SKM-1 treated with dmso at 0.1 percent for 144 hours (cell line): Measurements from ENCODE around the gene SNPH.

Source experiments
- DNase-seq: peaks from one replicate; lab custom pipeline; 2025; ENCODE audit not compliant: unreplicated experiment; lab: John Stamatoyannopoulos, UW

Gene SNPH

DNA sequence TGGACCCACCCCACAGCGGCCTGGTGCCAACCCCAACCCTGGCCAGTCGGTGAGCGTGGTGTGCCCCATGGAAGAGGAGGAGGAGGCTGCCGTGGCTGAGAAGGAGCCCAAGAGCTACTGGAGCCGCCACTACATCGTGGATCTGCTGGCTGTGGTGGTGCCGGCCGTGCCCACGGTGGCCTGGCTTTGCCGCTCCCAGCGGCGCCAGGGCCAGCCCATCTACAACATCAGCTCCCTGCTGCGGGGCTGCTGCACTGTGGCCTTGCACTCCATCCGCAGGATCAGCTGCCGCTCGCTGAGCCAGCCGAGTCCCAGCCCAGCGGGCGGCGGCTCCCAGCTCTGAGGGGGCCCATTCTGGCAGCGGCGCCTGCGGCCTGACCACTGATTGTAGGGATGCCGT, 39.6 kb downstream of the SNPH start:
- no peak for DNase-seq

- no peak for DNase-seq
Measured at GRCh38 chr20:1306316-1307135, 40.4 kb downstream of the SNPH start.

DNA sequence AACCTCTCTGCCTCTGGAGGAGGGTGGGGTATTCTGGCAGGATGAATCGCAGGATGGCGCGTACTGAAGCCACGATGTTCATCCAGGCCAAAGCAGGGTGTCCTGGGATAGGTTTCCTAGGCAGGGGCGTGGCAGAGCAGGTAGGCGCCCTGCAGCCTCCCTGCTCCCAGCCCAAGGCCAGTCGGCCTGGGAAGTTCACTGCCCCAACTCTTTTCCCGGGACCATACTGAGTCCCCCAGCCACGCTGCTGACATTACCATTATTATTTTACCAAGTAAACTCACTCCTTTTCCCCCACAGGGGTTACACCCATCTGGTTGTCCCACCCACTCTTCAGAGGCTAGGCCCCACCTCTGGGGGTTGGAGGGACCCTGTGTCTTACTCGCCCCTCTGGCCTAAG, 41.1 kb downstream of the SNPH start:
- DNase-seq, result no peak

DNA sequence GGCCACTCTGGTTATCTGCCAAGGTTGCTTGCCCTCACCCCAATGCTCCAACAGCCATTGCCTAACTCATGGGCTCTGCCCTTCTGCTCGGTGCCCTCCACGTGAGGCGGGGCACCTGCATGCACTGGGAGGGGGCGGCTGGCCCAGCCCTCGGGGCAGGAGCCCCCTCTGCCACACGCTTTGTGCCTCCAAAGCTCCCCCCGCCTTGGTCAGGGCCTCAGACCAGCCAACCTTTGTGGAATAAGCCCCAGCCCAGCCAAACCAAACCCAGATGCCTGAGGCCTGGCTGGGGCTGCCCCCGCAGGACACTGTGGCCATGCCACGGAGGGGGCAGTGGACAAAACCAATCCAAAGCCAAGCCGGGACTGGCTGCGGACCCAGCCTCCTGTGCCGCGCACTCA, 41.5 kb downstream of the SNPH start:
- DNase-seq, result no peak

GRCh38 chr20:1308067-1308701, 42.1 kb downstream of the SNPH start:
- DNase-seq, result no peak

GRCh38 chr20:1308702-1309095, 42.6 kb downstream of the SNPH start:
- DNase-seq, result no peak

- no peak for DNase-seq
Measured at GRCh38 chr20:1309439-1309847, 43.3 kb downstream of the SNPH start.

DNA sequence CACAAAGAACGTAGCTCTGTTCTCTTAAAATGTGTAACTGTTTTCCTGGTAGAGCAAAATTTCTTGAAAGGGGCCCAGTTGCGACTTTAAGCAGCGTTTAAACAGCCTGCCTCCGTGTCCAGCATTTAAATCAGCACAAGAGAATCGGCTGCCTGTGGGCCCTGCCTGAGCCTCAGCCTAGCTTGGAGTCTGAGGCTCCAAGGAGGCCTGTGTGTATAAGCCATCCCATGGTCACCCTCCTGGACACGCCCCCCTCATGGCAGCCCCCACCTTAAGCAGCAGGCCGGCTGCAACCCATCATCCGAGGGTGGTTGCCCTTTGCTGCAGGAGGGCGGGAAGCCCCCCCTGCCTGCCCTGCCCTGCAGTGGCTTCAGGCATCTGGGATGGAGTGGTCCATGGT, 44.0 kb downstream of the SNPH start:
- DNase-seq, result no peak

DNA sequence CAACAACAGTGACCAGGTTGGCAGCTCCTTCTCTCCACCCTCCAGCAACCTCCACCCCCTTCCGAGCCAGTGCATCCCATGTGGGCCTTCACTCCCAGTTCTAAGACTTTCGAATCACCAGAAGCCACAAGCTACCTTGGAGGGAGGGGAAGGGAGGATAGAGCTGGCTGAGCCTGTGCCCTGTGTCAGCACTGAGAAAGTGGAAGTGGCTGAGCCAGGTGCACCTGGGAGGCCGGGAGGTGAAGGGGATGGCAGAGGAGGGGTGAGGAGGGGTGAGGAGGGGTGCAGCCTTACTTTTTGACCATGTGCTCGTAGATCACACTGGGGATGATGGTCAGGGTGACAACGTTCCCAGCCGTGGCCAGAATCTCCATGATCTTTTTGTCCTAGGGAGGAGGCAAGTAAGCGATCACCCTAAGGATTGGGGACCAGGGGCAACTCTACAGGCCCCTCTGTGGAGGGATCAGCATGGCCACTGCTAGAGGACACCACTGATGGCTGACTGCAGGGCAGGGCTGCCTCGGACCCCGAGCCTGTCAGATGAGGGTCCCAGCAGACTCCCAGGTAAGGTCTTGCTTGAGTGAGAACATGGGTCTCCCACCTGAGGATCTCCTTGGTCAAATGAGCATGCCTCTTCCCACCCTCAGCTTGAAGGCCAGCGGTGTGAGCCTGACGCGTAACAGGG, 44.6 kb downstream of the SNPH start:
- DNase-seq, result peak; percentile 89

DNA sequence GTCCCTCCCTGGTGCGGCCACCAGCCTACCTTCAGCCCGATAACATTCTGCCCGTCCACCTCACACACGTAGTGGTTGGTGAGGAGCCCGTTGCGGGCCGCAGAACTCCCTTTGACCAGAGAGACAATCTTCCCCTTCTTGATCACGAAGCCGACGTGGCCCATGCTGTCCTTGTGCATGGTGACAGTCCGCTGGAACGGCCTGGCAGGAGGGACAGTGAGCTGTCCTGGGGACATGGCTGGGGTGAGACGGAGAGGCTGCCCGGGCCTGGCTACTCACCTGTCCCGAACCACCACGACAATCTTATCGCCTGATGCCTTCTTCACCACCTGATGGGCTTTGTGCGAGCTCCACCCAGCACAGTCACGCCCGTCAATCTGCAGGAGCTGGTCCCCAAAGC, 46.2 kb downstream of the SNPH start:
- DNase-seq, result no peak

DNA sequence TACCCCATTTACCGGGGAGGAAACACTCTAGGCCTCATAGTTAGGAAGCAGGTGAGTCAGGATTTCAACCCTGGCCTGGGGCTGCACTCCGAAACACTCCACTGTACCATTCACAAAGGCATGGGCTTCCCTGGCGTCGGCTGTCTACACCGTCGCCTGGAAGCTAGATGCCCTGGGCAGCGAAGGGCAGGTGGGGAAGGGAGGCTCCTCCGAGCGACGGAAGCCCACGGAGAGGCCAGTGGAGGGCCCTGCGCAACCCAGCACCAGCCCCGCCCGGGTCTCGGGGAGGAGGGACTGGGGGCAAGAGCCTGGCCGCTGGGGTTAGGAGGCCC, 46.8 kb downstream of the SNPH start:
- no peak for DNase-seq

GRCh38 chr20:1313236-1313964, 47.3 kb downstream of the SNPH start:
- peak; percentile 14 for DNase-seq

GRCh38 chr20:1315804-1316203, 49.7 kb downstream of the SNPH start:
- no peak for DNase-seq

- DNase-seq, result no peak
Measured at GRCh38 chr20:1317545-1318255, 51.6 kb downstream of the SNPH start.

DNA sequence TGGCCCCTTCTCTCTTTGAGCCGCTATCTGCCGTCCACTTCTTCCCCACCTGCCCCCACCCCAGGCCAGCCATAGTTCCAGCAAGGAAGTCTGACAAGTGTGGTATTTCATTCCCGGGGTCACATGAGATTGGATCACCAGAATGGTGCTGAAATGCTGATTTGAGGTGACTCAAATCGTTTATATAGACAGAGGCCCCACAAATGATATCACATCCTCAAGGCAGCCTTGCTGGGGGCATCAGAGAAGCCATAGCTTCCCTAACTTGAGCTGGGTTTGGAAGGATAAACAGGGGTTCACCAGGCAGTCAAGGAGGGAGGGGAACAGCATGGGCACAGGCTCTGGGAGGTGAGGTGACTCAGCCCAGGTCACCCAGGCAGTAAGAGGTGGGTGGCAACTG, 53.0 kb downstream of the SNPH start:
- DNase-seq, result no peak

DNA sequence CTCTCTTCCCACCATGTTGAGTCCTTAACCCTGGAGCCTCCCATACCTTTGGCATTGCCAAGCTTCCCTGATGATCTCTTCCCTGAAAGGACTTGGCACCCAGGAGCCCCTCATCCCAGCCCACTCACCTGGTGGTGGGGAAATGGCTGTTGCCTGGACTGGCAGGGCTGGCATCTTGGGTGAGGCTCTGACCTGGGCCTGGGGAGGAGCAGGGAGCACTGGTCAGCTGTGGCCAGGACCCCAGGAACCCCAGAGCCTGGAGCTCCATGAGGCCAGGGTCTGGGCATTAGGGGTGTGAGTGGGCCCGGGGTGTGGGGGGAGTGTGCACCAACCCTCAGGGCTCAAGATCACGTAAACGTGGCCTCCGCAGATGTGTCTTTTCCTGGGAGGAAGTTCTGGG, 53.4 kb downstream of the SNPH start:
- DNase-seq, result no peak

DNA sequence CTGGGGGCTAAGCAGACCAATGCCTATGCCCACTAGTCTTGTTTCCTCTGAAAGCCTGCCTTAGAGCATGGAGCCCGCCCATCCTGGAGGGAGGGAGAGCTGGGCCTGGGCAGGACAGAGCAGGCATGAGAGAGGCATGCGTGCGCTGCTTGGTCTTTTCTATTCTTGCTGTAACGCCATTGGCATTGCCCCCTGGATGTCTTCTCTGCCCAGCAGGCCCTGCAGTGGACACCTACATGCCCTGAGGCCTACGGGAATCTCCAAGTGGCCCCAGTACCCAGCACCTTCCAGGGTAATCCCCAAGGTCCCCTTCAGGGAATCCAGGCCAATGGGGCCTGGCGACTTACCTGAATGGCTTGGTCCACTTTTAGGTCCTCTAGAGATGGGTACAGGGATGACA, 53.9 kb downstream of the SNPH start:
- DNase-seq, result no peak

DNA sequence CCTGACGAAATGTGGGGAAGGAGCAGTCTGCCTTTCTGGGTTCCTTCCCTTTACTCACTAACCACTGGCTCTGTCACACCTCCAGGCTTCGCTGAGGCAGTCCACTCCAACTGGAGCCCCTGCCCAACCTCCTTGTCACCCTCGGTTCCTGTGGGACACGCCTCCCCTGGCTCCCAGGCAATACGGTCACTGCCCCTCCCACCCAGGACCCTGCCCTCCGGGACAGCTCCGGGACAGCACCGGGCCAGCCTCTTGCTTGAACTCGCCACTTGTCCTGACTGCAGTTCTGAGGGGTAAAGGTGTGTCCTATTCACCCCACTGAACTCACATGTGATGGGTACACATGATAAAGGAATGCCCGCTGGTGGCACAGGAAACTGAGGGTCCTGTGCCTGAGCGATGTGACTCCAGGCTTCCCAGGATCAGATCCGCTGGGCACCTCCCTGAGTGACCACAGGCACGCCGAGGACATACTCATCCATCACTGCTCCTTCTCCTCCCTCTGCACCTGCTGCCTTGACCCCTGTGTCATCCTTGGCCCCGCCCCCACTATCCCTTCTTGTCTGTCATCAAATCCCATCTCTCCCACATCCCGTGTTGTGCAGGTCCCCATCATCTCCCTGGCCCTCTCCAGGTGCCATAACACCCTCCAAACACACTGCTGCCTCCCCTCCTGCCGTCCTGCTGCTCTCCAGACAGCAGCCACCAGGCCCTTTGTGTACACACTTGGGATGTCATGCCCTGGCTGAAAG, 55.0 kb downstream of the SNPH start:
- DNase-seq, result no peak

GRCh38 chr20:1321654-1321939, 55.5 kb downstream of the SNPH start:
- no peak for DNase-seq

GRCh38 chr20:1322511-1323245, 56.6 kb downstream of the SNPH start:
- no peak for DNase-seq
